ENCODE results near the gene SLC7A4.
"Not testable (repeated sequence)": the region's sequence is repeated elsewhere in the genome, so short reads cannot be mapped to it uniquely, and the experiment has no call there.

The SLC7A4 gene

DNA sequence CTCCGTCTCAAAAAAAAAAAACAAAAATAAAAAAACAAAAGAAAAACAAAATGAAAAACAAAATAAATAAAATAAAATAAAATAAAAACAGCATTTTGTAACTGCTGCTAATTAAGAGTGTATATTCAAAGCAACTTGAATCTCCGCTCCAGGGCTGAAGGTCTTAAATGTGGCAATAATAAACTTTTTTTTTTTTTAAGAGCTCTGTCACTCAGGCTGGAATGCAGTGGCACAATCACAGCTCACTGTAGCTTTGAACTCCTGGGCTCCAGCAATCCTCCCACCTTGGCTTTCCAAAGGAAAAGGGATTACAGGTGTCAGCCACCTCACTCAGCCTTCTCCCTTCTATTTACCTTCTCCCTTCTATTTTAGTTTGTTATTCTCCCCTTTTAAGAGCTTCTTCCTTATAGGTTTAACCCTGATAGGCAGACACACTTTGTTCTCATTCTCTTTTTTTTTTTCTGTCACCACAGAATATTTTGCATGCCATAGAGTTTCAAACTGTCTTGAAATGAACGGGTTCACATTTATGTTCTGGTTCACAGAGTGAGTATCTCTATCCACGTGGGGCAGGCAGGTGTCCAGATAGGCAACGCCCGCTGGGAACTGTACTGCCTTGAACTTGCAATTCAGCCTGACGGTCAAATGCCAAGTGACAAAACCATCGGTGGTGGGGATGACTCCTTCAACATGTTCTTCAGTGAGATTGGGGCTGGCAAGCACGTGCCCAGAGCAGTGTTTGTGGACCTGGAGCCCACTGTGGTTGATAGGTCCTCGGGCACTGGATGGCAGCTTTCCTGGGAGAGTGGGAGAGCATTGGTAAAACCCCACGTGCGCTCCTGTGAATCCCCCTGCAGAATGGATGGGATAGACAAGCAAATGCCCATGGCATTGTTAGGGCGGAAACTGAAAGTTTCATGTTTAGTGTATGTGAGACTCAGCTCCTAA is 32.8 kb upstream of the SLC7A4 start:
- DNase-seq: no peak

DNA sequence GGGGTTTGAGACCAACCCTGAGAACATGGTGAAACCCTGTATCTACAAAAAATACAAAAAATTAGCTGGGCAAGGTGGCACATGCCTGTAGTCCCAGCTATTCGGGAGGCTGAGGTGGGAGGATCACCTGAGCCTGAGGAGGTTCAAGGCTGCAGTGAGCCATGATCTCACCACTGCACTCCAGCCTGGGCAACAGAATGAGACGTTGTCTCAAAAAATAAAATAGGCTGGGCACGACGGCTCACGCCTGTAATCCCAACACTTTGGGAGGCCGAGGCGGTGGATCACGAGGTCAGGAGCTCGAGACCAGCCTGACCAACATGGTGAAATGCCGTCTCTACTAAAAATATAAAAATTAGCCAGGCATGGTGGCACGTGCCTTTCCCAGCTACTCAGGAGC is 32.1 kb upstream of the SLC7A4 start:
- not testable (repeated sequence) for DNase-seq

DNA sequence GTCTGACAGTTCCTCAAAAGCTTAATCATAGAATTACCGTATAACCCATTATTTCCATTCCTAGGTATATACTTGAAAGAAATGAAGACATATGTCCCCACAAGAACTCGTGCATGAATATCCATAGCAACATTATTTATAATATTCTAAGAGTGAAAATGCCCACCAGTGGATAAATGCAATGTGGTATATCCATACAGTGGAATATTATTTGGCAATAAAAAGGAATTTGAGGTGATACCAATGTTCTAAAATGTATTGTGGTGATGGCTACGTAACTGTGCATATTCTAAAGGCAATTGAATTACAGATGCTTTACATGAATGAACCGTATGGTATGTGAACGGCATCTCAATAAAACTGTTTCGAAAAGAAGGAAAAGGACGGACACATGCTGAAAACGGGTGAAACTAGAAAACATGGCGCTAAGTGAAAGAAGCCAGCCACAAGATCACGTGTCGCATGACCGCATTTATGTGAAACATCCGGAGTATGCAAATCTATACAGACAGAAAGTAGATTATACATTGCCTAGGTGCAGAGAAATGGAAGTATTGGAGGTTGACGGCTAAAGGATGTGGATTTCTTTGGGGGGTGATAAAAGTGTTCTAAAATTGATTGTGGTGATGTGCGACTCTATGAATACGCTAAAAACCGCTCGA is 29.4 kb upstream of the SLC7A4 start:
- DNase-seq: not testable (repeated sequence)

DNA sequence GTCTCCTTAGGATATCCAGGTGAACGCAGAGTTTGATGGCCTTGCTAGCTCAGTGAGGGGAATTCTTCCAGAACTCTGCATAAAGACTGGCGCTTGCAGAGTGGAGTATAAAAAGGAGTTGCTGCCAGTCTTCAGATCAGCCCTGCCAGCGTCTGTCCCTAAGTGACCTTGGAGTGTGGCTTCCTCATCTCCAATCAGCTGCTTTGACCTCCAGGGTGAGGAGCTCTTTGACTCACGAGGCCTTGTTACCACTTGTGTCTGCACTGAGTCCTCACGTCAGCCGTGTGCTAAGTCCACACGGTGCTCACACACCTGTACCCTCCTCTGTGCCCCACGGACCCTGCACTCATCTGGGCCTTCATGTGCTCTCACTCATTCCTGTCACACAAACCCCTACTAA is 28.0 kb upstream of the SLC7A4 start:
- DNase-seq: not testable (repeated sequence)

DNA sequence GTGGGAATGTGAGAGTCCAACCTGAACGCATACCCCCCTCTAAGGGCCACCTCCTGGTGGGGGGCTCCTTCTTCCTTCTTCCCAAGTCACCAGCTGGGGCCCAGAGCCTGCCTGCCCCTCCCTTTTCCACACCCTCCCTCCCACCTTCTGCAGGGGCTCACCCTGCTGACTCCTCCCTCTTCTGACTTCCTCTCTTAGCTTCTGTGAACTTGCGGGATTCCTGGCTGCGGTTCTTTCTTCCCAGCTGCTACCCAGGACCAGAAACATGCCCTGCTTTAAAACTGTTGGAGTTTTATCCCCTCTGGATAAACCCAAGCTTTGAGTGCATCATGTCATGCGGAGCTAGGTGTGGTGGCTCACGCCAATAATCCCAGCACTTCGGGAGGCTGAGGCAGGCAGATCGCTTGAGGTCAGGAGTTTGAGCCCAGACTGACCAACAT is 23.5 kb upstream of the SLC7A4 start:
- no peak for DNase-seq

DNA sequence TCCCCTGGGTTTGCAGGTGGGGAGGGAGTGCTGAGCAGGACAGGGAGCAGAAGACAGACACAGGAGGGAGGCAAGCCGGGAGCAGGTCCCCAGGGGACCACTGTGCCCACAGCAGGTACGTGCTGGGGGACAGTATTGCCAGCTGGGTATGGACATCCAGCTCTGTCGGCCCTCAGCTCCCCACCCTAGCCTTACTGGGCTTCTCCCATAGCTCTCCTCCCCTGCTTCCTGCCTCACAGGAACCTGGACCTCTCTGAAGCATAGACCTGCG is 23.1 kb upstream of the SLC7A4 start:
- DNase-seq: no peak

DNA sequence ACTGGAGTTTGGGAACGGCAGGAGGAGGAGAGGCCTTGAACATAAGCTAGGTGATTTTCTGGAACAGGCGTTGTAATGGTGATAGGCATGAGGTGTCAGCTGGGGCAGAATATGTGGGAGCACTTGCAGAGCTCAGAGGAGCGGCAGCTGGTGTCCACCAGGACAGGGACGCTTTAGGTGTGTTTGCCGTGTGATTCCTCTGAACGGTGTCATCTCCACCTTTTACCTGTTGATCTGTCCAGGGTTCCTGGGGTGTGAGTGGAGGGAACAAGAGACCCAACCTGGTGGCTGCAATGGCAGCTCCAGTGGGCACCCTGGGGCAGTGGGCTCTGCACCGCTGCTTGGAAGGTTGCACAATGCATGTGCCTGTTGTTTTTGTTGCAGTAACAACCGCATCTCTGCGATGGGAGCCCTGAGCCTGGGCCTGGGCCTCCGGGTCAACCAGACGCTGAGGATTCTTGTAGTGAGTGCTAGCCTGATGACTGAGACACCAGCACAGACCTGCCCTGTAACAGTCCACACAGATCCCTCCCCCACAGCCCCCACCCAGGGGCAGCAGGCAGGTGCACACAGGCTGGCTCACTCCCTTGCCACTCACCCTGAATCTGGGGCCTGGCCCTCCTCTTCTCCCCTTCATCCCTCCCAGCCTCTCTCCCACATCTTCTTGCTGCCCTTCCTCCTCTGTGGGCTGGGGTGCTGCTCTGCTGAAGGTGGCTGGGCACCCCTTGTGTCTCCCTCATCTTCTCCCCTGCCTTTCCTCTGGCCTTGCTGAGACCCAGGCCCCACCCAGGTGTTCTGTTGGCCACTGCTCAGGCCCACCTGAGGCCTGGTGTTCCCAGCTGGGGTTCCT is 22.6 kb upstream of the SLC7A4 start:
- no peak for DNase-seq

DNA sequence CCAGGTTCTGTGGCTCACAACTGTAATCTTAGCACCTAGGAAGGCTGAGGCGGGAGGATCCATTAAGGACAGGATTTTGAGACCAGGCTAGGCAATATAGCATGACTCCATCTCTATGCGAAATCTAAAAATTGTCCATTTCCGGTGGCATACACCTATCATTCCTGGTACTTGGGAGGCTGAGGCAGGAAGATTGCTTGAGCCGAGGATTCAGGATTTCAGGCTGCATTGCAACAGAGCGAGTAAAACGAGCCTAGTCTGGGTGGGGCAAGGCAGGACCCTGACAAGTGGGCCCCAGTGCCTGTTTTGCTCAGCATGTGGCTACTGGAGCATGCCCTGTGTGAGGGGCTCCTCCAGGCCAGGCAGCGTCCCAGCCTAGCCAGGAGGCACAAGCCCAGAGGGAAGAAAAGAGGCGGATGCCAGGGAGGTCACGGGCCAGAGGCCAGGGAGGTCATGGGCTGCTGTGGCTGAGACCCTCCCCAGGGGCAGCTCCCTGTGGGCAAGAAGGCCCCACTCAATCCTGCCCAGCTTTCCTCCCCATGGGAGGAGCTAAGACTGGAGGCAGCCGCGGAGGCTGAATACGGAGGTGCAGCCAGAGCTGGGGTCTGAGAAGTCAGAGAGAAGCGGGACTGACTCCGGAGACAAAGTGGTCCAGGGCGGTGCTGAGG is 21.8 kb upstream of the SLC7A4 start:
- no peak for DNase-seq

DNA sequence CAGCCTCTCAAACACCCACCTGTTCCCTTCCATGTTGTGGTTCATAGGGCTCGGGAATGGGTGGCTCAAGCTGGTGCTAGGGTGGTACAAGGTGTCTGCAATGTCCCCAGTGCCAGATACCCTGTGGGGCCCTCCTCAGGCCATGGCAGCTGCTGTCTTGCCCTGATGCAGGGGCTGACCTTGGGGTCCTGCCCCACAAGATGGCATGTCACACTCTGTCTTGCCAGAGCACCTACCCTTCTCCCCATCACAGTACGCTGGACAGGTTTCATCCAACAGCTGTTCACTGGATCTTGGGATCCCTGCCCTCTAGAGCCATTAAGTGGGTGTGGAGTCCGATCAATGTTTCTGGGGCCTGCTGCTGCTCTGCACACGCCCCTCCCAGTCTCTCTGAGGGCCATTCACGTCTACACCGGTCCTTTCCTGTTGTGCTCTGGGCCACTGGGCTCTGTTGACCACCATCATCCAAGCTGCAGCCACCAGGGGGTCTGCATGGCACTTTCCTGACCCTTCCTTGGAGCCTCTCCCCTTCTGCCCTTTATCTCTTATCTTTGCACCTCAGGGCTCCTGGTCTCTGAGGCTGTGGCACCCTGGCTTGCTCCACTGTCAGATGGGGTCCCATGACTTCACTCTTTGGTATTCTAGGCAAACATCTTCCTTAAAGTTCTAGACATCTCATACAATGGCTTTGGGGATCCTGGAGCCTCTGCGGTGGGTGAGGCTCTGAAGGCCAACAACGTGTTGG is 20.5 kb upstream of the SLC7A4 start:
- DNase-seq: no peak

DNA sequence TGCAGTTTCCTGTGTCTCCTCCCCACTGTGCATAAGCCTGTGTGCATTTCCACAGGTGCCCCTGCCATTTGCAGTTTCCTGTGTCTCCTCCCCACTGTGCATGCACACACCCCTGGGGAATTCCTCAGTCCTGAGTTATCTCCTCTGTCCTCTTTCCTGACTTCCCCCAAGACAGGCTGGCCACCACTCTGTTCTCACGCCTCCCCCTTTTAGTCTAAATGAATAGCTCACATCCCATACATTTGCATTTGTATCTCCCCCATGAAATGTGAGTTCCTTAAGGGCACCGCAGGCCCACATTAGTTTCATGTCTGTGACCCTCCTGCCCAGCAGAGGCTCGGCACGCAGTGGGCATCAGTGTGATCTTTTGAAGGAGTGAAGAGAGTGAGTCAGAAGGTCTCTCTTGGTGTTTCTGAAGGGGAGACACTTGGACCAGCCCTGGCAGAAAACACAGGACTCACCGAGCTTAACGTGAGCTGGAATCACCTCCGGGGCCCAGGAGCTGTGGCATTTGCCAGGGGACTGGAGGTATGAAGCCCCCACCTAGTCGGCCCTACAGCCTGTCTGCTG is 19.6 kb upstream of the SLC7A4 start:
- peak; percentile 65 for DNase-seq

DNA sequence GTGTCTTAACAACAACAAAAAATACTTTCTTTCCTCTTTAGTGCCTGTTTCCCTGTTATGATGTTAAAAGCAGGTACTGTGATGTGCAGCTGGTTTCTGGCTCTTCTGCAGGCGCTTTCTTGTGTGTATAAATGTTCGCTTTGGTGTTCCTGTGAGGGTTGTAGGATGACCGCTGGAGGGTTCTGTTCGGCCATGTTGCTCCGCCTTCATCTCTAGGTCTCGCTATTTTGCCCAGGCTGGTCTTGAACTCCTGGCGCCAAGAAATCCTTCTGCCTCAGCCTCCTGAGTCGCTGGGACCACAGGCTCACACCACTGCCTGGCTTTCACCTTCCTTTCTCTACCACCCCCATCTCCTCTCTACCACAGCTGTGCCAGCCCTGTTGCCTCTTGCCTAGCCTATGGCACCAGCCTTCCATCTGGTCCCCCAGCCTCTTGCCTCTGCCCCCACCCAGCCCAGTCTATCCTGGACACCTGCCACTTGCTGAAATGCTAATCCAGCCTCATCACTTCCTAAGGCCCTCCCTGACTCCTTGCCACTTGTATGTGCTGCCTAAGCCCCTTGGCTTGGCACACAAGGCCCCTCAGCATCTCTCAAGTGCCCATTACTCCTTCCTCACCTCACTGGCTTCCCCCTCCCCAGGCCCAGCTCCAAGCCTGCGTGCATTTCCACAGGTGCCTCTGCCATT is 18.9 kb upstream of the SLC7A4 start:
- DNase-seq: no peak

DNA sequence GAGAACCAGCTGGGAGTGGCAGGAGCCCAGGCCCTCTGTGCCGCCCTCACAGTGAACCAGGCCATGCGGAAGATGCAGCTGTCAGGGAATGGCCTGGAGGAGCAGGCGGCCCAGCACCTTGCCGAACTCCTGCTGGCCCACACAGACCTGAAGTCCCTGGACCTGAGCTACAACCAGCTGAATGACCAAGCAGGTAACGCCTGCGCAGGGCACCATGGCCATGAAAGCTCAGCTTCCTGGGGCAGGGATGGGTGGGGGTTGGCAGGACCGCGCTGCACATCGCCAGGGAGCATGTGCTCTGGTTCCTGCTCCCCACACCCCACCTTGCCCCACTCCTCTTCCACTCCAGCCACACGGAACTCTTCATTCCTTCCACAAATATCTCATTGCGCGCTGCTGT is 16.6 kb upstream of the SLC7A4 start:
- not testable (repeated sequence) for DNase-seq

DNA sequence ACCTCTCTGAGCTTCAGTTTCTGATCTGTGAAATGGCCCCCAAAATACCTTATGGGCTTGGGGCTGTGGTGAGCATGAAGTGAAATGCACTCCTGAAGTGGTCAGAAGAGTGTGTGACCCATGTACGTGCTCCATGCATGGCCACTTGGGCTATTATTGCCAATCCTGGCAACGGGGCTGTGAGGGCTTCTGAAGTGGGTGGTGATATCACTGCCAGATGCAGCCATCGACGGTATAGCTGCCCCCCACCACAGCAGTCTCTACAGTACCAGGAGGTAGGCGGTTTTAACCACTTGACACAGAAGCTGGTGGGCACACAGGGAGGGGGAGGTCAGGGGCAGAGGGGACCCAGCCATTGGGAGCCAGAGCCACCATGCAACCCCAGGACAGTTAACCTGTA is 16.1 kb upstream of the SLC7A4 start:
- DNase-seq: not testable (repeated sequence)

DNA sequence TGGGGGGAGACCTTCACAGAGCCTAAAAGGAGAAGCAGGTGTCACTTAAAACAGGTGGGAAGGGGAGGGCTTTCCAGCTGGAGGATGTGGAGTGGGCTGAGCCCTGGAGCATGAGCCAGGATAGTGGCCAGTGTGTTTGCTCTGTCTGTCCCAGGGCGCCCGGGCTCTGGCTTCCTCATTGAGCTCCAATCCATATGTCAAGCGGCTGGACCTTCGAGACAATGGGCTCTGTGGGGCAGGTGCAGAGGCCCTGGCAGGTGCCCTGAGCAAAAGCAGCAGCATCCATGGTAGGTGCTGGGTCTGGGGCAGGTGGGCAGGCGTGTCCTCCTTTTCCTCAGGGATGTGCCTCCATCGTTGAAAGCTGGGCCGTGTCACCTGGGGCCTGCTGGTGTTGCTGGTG is 15.4 kb upstream of the SLC7A4 start:
- DNase-seq: no peak

DNA sequence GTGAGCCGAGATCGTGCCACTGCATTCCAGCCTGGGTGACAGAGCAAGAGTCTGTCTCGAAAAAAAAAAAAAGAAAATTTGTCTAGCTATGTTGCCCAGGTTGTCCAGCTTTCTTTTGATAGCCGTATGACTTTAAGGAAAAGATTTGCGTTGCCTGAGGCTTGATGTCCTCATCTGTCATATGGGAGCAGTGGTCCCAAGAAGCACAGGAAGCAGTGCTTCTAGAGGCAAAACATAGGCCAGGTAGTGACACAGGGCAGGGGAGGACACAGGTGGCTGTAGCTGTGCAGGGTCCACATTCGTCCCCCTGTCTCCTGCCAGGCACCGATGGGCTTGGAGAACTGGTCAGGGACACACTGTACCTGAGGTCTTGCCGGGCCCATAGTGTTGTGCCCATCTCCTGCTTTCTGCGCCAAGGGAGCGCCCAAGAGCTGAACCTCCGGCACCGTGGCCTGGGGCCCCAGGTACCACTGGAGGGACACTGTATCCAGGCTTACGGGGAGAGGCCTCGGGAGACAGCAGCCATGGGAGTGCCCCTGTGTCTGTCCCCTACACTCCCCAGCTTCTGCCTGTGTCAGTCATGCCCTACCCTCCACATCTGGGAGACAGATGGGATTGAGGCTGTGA is 14.8 kb upstream of the SLC7A4 start:
- no peak for DNase-seq

DNA sequence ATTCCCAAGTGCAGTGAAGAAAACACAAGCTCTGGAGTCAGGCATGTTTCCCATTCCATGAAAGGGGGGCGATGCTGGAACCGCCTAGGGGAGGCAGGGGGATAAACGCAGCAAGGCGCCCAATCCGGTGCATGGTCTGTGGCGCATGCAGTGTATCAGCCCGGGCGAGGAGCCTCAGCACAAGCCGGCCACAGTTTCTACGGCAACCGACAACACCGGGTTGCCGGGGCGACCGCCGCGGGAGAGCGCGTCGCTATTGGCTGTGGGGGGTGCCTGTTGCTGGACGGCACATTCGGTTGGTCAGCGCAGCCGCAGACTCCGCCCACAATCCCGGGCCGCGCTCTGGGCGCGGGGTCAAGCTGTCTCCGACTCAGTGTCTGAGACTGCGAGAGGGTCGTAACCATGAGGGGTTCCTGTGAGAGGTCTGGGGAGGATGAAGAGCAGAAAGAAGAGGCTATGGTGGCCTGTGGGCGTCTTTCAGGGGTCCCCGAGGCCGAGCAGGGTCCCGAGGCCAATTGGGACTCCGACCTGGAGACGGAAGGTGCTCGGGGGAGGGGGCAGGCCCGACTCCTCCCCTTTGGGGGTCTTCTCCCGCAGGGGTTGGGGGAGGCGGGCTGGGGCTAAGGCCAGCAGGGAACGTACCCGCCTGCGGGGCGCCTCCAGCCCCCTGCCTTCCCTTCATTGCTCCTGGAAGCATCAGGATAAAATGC is 13.4 kb upstream of the SLC7A4 start, which contains the start of gene LRRC74B:
Gene LRRC74B (plus strand): TSS at position 362 of the 710 bp plus-strand sequence. CDS start 41 bp downstream, at position 403.
- peak; percentile 90 for DNase-seq

DNA sequence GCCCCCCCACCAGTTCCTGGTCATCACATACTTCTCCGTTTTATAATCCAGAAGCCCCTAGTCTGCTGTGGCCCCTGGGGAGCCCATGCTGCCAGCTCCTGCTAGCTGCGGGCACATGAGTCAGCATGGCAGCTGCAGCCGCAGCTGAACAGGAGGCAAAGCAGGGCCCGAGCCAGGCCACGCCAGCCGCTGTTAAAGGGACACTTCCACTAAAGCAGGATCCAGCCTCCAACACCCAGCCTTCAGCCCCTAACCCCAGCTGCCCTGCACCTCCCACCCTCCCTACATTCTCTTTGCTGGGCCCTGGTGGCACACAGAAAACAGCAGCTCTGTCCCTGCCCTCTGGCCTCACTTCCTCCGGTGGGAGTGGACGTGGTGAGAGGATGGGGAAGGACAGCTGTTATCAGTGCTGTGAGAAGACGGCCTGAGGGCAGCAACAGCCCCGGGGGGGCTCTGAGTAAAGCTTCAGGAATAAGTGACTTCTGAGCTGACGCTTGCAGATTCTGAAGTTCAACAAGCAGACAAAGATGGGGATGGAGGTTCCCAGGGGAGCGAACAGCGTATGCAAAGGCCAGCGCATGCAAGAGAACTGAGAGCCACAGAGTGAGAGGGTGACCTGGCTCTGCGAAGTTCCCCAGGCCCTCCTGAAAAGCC is 12.7 kb upstream of the SLC7A4 start:
- DNase-seq: peak; percentile 87

DNA sequence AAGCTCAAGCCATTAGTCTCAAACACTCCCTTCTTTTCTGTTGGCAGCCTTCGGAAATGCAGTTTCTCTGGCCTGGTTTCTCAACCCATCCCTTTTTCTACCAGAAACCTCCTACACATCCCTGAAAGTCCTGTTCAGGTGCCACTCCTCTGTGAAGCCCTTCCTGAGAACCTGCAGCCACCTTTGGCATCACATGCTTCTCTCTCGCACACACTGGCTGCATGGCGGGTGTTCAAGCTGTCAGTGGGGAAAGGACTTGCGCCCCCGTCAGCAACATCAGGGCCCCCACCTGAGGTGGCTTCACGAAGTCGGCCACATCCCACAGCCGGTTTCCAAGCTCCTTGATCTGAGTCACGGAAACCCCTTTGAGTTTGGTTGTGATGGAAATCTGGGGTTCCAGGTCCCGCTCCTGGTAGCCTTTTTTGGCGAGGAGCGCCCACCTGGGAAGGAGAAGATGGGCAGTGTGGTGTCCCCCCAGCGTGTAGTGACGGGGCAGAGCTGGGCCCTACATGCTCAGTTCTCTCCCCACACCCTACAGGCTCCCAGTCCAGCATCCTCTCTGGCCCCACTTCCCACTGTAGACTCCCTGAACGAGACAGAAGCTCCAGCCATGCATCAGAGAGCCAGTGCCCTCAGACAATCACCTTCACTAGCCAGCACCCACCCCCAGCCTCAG is 11.6 kb upstream of the SLC7A4 start:
- DNase-seq: no peak
